HUES48 (cell line): ENCODE results near the gene NDE1.
"Not testable (repeated sequence)": the region's sequence is repeated elsewhere in the genome, so short reads cannot be mapped to it uniquely, and the experiment has no call there.

ENCODE experiments used
- H3K27ac ChIP-seq: one replicate; pipeline ENCODE4 v1.7.0; 2013; ENCODE audit warnings: low read depth, low read length, inconsistent platforms
- H3K27me3 ChIP-seq: 2 replicates; pipeline ENCODE4 v1.6.1; 2013; ENCODE audit warnings: mild to moderate bottlenecking, low read length; ENCODE audit not compliant: control insufficient read depth, insufficient read depth
- H3K36me3 ChIP-seq: 2 replicates; pipeline ENCODE4 v1.6.1; 2013; ENCODE audit warnings: low read length; ENCODE audit not compliant: control insufficient read depth, insufficient read depth
- H3K4me1 ChIP-seq: 2 replicates; pipeline ENCODE4 v1.6.1; 2013; ENCODE audit warnings: mild to moderate bottlenecking, low read length; ENCODE audit not compliant: control insufficient read depth, insufficient read depth
- H3K4me3 ChIP-seq: 2 replicates; pipeline ENCODE4 v1.5.1; 2013; ENCODE audit warnings: mild to moderate bottlenecking, low read depth, low read length
- H3K9ac ChIP-seq: 2 replicates; pipeline ENCODE4 v1.6.1; 2013; ENCODE audit warnings: mild to moderate bottlenecking, low read depth, low read length, moderate library complexity
- H3K9me3 ChIP-seq: 2 replicates; pipeline ENCODE4 v1.6.1; 2013; ENCODE audit warnings: low read length; ENCODE audit not compliant: control insufficient read depth, insufficient read depth

Gene NDE1

GRCh38 chr16:15676506-15676905, 26.5 kb downstream of the NDE1 start:
- no peaks in the 10 kb centered on the region for H3K27me3 ChIP-seq

GRCh38 chr16:15677447-15677846, 27.4 kb downstream of the NDE1 start:
- peaks cover 31% of the 10 kb centered on the region for H3K36me3 ChIP-seq

More at GRCh38 chr16:15676506-15676905, 26.5 kb downstream of the NDE1 start:
- Histone ChIP-seq H3K36me3 (peaks cover 32% of the 10 kb centered on the region), H3K9me3 (no peaks in the 10 kb centered on the region), H3K4me3 (no peak overlapping the region), H3K27ac (no peak overlapping the region), H3K4me1 (no peaks in the 10 kb centered on the region), H3K9ac (no peak overlapping the region)

GRCh38 chr16:15682105-15682570, 32.1 kb downstream of the NDE1 start:
- Histone ChIP-seq H3K4me3 (no peak overlapping the region), H3K9ac (no peak overlapping the region), H3K27ac (peak overlapping the region; percentile 42), H3K27me3 (no peaks in the 10 kb centered on the region), H3K4me1 (peaks cover 3% of the 10 kb centered on the region; the same call in 1 of the 2 replicates), H3K9me3 (no peaks in the 10 kb centered on the region), H3K36me3 (peaks cover 56% of the 10 kb centered on the region)

More at GRCh38 chr16:15677447-15677846, 27.4 kb downstream of the NDE1 start:
- Histone ChIP-seq H3K4me3 (no peak overlapping the region), H3K27me3 (no peaks in the 10 kb centered on the region), H3K4me1 (peaks cover 3% of the 10 kb centered on the region; the same call in 1 of the 2 replicates), H3K27ac (no peak overlapping the region), H3K9ac (no peak overlapping the region), H3K9me3 (no peaks in the 10 kb centered on the region)

GRCh38 chr16:15686287-15686686, 36.2 kb downstream of the NDE1 start:
- peaks cover 58% of the 10 kb centered on the region for H3K36me3 ChIP-seq
- no peak overlapping the region for H3K27ac ChIP-seq
- no peak overlapping the region for H3K4me3 ChIP-seq
- no peaks in the 10 kb centered on the region for H3K9me3 ChIP-seq
- H3K27me3 ChIP-seq = no peaks in the 10 kb centered on the region
- H3K4me1 ChIP-seq = peaks cover 3% of the 10 kb centered on the region; the same call in 1 of the 2 replicates
- H3K9ac ChIP-seq = no peak overlapping the region

GRCh38 chr16:15689290-15689689, 39.2 kb downstream of the NDE1 start:
- H3K9ac ChIP-seq = no peak overlapping the region
- H3K4me3 ChIP-seq = no peak overlapping the region
- no peaks in the 10 kb centered on the region for H3K27me3 ChIP-seq
- H3K9me3 ChIP-seq = no peaks in the 10 kb centered on the region
- peaks cover 76% of the 10 kb centered on the region for H3K36me3 ChIP-seq
- no peak overlapping the region for H3K27ac ChIP-seq
- no peaks in the 10 kb centered on the region for H3K4me1 ChIP-seq

- Histone ChIP-seq H3K27ac (no peak overlapping the region), H3K27me3 (no peaks in the 10 kb centered on the region), H3K36me3 (peaks cover 77% of the 10 kb centered on the region), H3K9ac (no peak overlapping the region), H3K4me3 (no peak overlapping the region), H3K4me1 (no peaks in the 10 kb centered on the region), H3K9me3 (no peaks in the 10 kb centered on the region)
These were observed 40.3 kb downstream of the NDE1 start for GRCh38 chr16:15690296-15690695.

GRCh38 chr16:15691046-15691445, 41.0 kb downstream of the NDE1 start:
- Histone ChIP-seq H3K9me3 (no peaks in the 10 kb centered on the region), H3K36me3 (peaks cover 78% of the 10 kb centered on the region), H3K27me3 (no peaks in the 10 kb centered on the region), H3K27ac (no peak overlapping the region), H3K4me3 (no peak overlapping the region), H3K4me1 (no peaks in the 10 kb centered on the region), H3K9ac (no peak overlapping the region)

- not testable (repeated sequence) for H3K9me3 ChIP-seq, H3K4me3 ChIP-seq, H3K27ac ChIP-seq, H3K9ac ChIP-seq, H3K4me1 ChIP-seq, H3K27me3 ChIP-seq
- peaks cover 81% of the 10 kb centered on the region for H3K36me3 ChIP-seq
These were observed 42.5 kb downstream of the NDE1 start for GRCh38 chr16:15692508-15692907.

GRCh38 chr16:15694499-15694898, 44.5 kb downstream of the NDE1 start:
- Histone ChIP-seq H3K36me3 (peaks cover 83% of the 10 kb centered on the region), H3K9ac (no peak overlapping the region), H3K27me3 (no peaks in the 10 kb centered on the region), H3K9me3 (no peaks in the 10 kb centered on the region), H3K27ac (no peak overlapping the region), H3K4me1 (no peaks in the 10 kb centered on the region), H3K4me3 (no peak overlapping the region)

- H3K4me3 ChIP-seq = no peak overlapping the region
- H3K36me3 ChIP-seq = peaks cover 61% of the 10 kb centered on the region
- no peak overlapping the region for H3K27ac ChIP-seq
- 0 out of 2 replicates have a peak, but pooled peaks cover 5% of the 10 kb centered on the region for H3K4me1 ChIP-seq
- no peaks in the 10 kb centered on the region for H3K9me3 ChIP-seq
- no peaks in the 10 kb centered on the region for H3K27me3 ChIP-seq
- H3K9ac ChIP-seq = no peak overlapping the region
These were observed 49.8 kb downstream of the NDE1 start for GRCh38 chr16:15699819-15700218.

- Histone ChIP-seq H3K4me1 (0 out of 2 replicates have a peak, but pooled peaks cover 5% of the 10 kb centered on the region), H3K36me3 (peaks cover 49% of the 10 kb centered on the region), H3K27me3 (no peaks in the 10 kb centered on the region), H3K9me3 (no peaks in the 10 kb centered on the region), H3K4me3 (no peak overlapping the region), H3K27ac (no peak overlapping the region), H3K9ac (no peak overlapping the region)
These were observed 51.3 kb downstream of the NDE1 start for GRCh38 chr16:15701367-15701766.
